OCI-LY1 (cell line): ENCODE data around the gene RORB.

Experiments used
- CTCF ChIP-seq: fragments of 200-600 bp; sonication (generic), shearing (Covaris generic); IDR thresholded peaks from 2 replicates; pipeline ENCODE4 v1.5.1; 2017; ENCODE audit warnings: mild to moderate bottlenecking, antibody characterized with exemption, low read length, moderate library complexity, mixed read lengths
- EZH2 ChIP-seq: fragments of 200-600 bp; sonication (generic), shearing (Covaris generic); IDR thresholded peaks from 2 replicates; pipeline ENCODE4 v1.8.0; 2017; ENCODE audit warnings: borderline replicate concordance, mixed run types, mild to moderate bottlenecking, antibody characterized with exemption, low read length, moderate library complexity, mixed read lengths

DNA sequence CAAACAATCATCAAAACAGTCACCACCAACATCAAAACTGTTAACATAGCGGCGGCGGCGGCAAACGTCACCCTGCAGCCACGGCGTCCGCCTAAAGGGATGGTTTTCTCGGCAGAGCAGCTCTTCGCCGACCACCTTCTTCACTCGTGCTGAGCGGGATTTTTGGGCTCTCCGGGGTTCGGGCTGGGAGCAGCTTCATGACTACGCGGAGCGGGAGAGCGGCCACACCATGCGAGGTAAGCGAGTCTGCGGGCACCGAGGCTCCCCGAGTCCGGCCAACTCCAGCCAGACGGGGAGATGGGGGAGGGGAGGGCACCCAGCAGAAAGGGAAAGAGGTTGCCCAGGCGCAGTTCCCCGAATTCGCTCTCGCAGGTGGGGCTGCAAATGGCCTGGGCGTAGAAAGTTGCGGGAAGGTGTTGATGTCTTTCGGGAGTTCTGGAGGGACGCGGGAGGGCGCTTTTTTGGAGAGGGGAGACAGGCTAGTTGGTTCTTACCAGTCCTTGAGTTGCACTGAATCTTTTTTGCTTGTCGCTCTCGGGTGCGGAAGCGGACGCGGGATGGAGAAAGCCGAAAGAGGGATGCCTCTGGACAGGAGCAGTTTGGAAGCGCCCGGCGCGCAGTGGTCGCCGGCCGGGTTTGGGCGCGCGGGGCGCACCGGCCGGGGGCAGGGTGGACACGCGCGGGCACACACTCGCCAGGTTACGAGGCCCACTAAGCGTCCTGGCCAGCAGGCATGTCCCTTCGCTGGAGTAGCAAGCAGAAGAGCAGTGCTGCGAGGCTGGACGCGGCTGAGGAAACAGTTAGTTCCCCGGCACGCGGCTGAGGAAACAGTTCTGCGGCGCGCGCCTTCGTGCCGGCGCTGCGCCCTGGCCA, 849 bp downstream of the RORB start:
- no peak for TF ChIP-seq CTCF
- TF ChIP-seq EZH2 = no peak
